B cell (primary cell): ENCODE results near the gene SLIT3. TPM values are rescaled to one million over a fixed set of nuclear protein-coding genes. Genes with fewer than 3 reads are reported as not detected.

Experiments
- ATAC-seq: fragments of 200-7000 bp; cut with Tn5 transposase; one replicate; pipeline ENCODE4 v1.10.0; 2021; ENCODE audit warnings: low read depth, mild to moderate bottlenecking, moderate number of reproducible peaks, moderate library complexity
- CTCF ChIA-PET: fragments of 350-600 bp; sonication (Branson Sonifier 250); formaldehyde crosslinking; loops from one replicate; lab custom pipeline; 2021; ENCODE audit warnings: antibody characterized with exemption, inconsistent platforms; lab: Charles Lee
- POLR2A ChIA-PET: fragments of 350-600 bp; sonication (Branson Sonifier 250); formaldehyde crosslinking; loops from one replicate; lab custom pipeline; 2021; ENCODE audit warnings: antibody characterized with exemption; lab: Charles Lee
- DNase-seq: peaks from one replicate; pipeline ENCODE4 v3.0.0; 2013
- H2AFZ ChIP-seq: 2 replicates; pipeline ENCODE4 v1.6.1; 2012; ENCODE audit warnings: mild to moderate bottlenecking, low read depth, low read length; ENCODE audit not compliant: insufficient read depth, poor library complexity, severe bottlenecking
- H3K27ac ChIP-seq, 2 donors: 1 replicate in 1 of 2; 2 replicates in 1 of 2; pipeline ENCODE4 v1.5.1; 2012 to 2013; ENCODE audit warnings: low read length in 2 of 2, mild to moderate bottlenecking in 2 of 2, moderate library complexity in 1 of 2
- H3K27me3 ChIP-seq, 4 experiments: fragments of 200-600 bp in 1 of 4; sonication (generic) in 1 of 4; replicated peaks in 1 of 4; 1 replicate in 2 of 4; 2 replicates in 2 of 4; pipeline versions ENCODE4 v1.6.1 to v1.7.0; 2013 to 2016; ENCODE audit warnings: low read length in 3 of 4, mild to moderate bottlenecking in 2 of 4, mixed read lengths in 1 of 4, moderate library complexity in 1 of 4; ENCODE audit not compliant: insufficient read depth in 4 of 4, control insufficient read depth in 3 of 4; ENCODE audit errors: control extremely low read depth in 1 of 4
- H3K36me3 ChIP-seq, 2 experiments: replicated peaks in 1 of 2; 1 replicate in 1 of 2; 2 replicates in 1 of 2; pipeline versions ENCODE4 v1.6.1 to v1.7.1; 2013; ENCODE audit warnings: low read length in 1 of 2; ENCODE audit not compliant: insufficient read depth in 2 of 2, control insufficient read depth in 1 of 2; ENCODE audit errors: control extremely low read depth in 1 of 2, extremely low read depth in 1 of 2
- H3K4me1 ChIP-seq, 2 donors: fragments of 200-600 bp in 1 of 2; sonication (generic) in 1 of 2; 1 replicate in 1 of 2; 2 replicates in 1 of 2; pipeline versions ENCODE4 v1.5.1 to v1.6.1; 2013 to 2017; ENCODE audit warnings: low read length in 2 of 2; ENCODE audit not compliant: control insufficient read depth in 2 of 2, insufficient read depth in 2 of 2
- H3K4me2 ChIP-seq: replicated peaks from 2 replicates; pipeline ENCODE3; 2012; ENCODE audit warnings: mild to moderate bottlenecking, low read depth, low read length; ENCODE audit not compliant: poor library complexity, severe bottlenecking
- H3K4me3 ChIP-seq, 5 experiments: fragments of 200-600 bp in 1 of 5; sonication (generic) in 1 of 5; 1 replicate in 3 of 5; 2 replicates in 2 of 5; pipeline versions ENCODE4 v1.5.1 to v1.7.0; 2011 to 2016; ENCODE audit warnings: low read length in 4 of 5, mild to moderate bottlenecking in 4 of 5, low read depth in 2 of 5, control low read depth in 1 of 5, moderate library complexity in 1 of 5; ENCODE audit not compliant: insufficient read depth in 1 of 5; ENCODE audit errors: control extremely low read depth in 1 of 5, extremely low read depth in 1 of 5
- H3K79me2 ChIP-seq: fragments of 200-600 bp; sonication (generic); one replicate; pipeline ENCODE4 v1.6.0; 2016; ENCODE audit warnings: low read length; ENCODE audit not compliant: control insufficient read depth, insufficient read depth
- H3K9ac ChIP-seq: fragments of 200-600 bp; sonication (generic); 2 replicates; pipeline ENCODE4 v1.6.1; 2017; ENCODE audit warnings: mild to moderate bottlenecking, low read length, moderate library complexity
- H3K9me3 ChIP-seq, 3 donors: one replicate each; pipeline versions ENCODE4 v1.6.1 to v1.7.1; 2013; ENCODE audit warnings: low read length in 2 of 3; ENCODE audit not compliant: control insufficient read depth in 2 of 3, insufficient read depth in 1 of 3; ENCODE audit errors: control extremely low read depth in 1 of 3
- H4K20me1 ChIP-seq: 2 replicates; pipeline ENCODE4 v1.6.0; 2012; ENCODE audit warnings: mild to moderate bottlenecking, low read length; ENCODE audit not compliant: insufficient read depth, control insufficient read depth, poor library complexity, severe bottlenecking
- H3K27ac Mint-ChIP-seq: one replicate; pipeline ENCODE4 v1.8.0; 2021; ENCODE audit warnings: mixed read lengths
- H3K27me3 Mint-ChIP-seq: one replicate; pipeline ENCODE4 v1.8.0; 2021; ENCODE audit warnings: mixed read lengths
- H3K4me1 Mint-ChIP-seq: one replicate; pipeline ENCODE4 v1.8.0; 2021; ENCODE audit warnings: mixed read lengths
- H3K4me3 Mint-ChIP-seq: one replicate; pipeline ENCODE4 v1.8.0; 2021; ENCODE audit warnings: mixed read lengths
- H3K9me3 Mint-ChIP-seq: one replicate; pipeline ENCODE4 v1.8.0; 2022; ENCODE audit warnings: mixed read lengths; ENCODE audit not compliant: insufficient read depth
- CTCF ChIP-seq: fragments of 200-600 bp; IDR thresholded peaks from one replicate; pipeline ENCODE4 v1.8.0; 2022; ENCODE audit warnings: antibody characterized with exemption, mild to moderate bottlenecking
- EZH2 ChIP-seq: IDR thresholded peaks from 2 replicates; pipeline ENCODE4 v1.6.1; 2012; ENCODE audit warnings: borderline replicate concordance, low read depth, mild to moderate bottlenecking, moderate library complexity, low read length; ENCODE audit not compliant: insufficient read depth, poor library complexity, severe bottlenecking
- WGBS: methylation state at CpG from one replicate; pipeline ENCODE4 v1.1.5; 2013; ENCODE audit warnings: missing lambda C conversion rate; ENCODE audit not compliant: insufficient coverage; 5-methylcytosine and 5-hydroxymethylcytosine counted together
- intact Hi-C: fragments of 100-400 bp; cut with micrococcal nuclease; formaldehyde crosslinking; loops from one replicate; pipeline ENCODE4 v1.10.0; 2022
- polyA plus RNA-seq: library from polyadenylated mRNA; depleted of rRNA; stranded (reverse); fragments of >200 nt; gene quantifications from 2 replicates; pipeline ENCODE4 v1.2.3, GENCODE V29; 2012
- total RNA-seq, 2 donors: library from RNA; stranded (reverse); fragments of 120-200 nt in 1 of 2; gene quantifications; 1 replicate in 1 of 2; 2 replicates in 1 of 2; pipeline versions ENCODE4 v1.2.3 to v1.2.4, GENCODE V29; 2013 to 2022

SLIT3 gene
- total and polyA plus RNA-seq, 2 donors (not counting 1 experiment from before 2014, with no cell fraction given): not detected

DNA sequence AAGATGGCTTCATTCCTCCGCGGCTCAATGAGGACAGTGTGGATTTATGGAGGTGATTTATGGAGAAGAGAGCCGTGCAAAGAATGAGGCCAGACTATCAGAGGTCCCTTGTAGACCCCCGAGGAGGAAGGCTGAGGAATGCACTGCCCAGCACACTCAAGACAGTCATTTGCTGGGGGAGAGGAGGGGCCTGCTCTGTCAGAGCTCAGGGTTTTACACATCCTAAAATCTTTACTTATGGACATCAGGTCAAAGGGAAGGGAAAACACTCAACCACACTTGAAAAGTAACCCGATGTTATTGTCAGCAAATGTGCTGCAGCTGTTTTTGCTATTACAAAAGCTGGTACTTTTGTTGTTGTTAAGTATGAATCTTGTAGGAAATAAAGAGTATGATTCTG is 289.5 kb downstream of the SLIT3 start:
- H3K27ac Mint-ChIP-seq: no peak overlapping the region
- WGBS: no CpG with 5 or more reads among the region's 5 CpGs
- H3K4me1 Mint-ChIP-seq: no peaks in the 10 kb centered on the region
- Histone ChIP-seq H3K9me3 (no peaks in the 10 kb centered on the region), H3K4me3 (no peak overlapping the region), H4K20me1 (no peaks in the 10 kb centered on the region), H3K79me2 (no peaks in the 10 kb centered on the region), H3K27me3 (no peaks in the 10 kb centered on the region), H3K36me3 (no peaks in the 10 kb centered on the region), H3K9ac (no peak overlapping the region), H3K27ac (no peak overlapping the region), H2AFZ (no peak overlapping the region), H3K4me2 (no peak overlapping the region), H3K4me1 (no peaks in the 10 kb centered on the region)
- no peak for TF ChIP-seq EZH2
- H3K4me3 Mint-ChIP-seq: no peak overlapping the region
- intact Hi-C loops: no loop called here
- no peak for ATAC-seq
- ChIA-PET CTCF (no interaction called here), POLR2A (no interaction called here)
- H3K9me3 Mint-ChIP-seq: no peaks in the 10 kb centered on the region
- H3K27me3 Mint-ChIP-seq: peaks cover 17% of the 10 kb centered on the region
- no peak for DNase-seq

DNA sequence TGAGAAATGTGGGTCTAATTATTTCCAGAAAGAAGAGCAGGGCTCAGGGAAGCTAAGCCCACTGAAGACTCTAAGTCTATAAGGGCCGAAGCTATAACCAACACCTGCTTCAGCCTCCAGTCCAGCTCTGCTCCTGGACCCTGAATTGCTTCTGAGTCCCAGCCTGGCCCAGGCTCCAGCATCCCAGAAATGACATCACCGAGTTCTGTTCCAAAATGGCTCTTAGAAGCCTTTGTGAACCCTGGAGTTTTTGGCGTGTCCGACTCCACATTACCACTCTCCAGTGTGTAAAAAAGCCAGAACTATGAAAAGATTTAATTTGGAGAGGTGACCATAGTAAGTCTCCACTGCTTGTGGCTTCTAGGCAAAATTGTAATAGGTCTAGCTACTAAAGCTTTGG is 289.9 kb downstream of the SLIT3 start:
- Histone ChIP-seq H3K9me3 (no peaks in the 10 kb centered on the region), H3K4me1 (no peaks in the 10 kb centered on the region), H3K79me2 (no peaks in the 10 kb centered on the region), H3K4me3 (no peak overlapping the region), H3K36me3 (no peaks in the 10 kb centered on the region), H3K4me2 (no peak overlapping the region), H2AFZ (no peak overlapping the region), H4K20me1 (no peaks in the 10 kb centered on the region), H3K27me3 (no peaks in the 10 kb centered on the region), H3K9ac (no peak overlapping the region), H3K27ac (no peak overlapping the region)
- 50% methylated on average over 2 of the region's 4 CpGs for WGBS
- TF ChIP-seq EZH2 (no peak), CTCF (no peak)
- intact Hi-C loops: no loop called here
- POLR2A ChIA-PET: no interaction called here
- ATAC-seq (no peak), DNase-seq (no peak)
- CTCF ChIA-PET: no interaction called here
- Mint-ChIP-seq H3K4me1 (no peaks in the 10 kb centered on the region), H3K27me3 (peaks cover 17% of the 10 kb centered on the region), H3K9me3 (no peaks in the 10 kb centered on the region), H3K4me3 (no peak overlapping the region), H3K27ac (no peak overlapping the region)
